ENCODE results near the gene PAX7.

PAX7 gene

DNA sequence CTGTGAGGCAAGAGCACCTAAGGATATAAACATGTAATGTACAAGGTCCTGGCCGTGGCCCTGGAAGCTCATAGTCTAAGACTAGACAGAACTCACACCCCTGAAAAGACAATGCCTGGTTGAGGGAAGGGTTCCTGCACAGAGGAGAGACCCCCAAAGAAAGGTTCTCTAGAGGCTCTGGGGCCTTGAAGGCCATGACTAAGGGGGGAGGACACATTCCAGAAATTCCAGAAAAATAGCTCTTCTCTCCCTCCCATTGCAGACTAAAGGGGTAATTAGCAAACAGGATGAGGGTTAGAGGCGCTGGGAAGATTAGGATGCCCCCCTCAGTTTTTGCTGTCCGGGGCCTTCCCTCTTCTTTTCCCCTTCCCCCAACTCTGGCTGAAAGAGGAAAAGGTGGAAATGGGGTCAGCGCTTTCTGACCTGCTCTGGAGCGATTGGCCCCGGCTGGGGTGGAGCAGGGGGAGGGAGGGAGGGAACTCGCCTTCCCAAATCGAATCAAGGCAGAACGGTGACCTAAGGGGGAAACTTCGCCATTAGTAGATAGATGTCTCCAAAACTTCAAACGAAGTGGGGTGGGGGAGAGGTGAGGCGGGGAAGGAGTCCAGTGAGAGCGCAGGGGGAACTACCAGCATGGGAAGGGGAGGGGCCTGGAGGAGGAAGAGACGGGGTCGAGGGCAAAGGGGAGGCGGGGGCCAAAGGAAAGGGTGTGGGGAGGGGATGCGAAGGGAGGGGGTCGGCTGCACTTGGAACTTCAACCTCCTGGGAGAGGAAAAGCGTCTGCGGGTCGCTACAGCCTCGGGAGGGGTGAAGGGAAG lies 11.8 kb downstream of the PAX7 start:
- FAIRE-seq = no peak

DNA sequence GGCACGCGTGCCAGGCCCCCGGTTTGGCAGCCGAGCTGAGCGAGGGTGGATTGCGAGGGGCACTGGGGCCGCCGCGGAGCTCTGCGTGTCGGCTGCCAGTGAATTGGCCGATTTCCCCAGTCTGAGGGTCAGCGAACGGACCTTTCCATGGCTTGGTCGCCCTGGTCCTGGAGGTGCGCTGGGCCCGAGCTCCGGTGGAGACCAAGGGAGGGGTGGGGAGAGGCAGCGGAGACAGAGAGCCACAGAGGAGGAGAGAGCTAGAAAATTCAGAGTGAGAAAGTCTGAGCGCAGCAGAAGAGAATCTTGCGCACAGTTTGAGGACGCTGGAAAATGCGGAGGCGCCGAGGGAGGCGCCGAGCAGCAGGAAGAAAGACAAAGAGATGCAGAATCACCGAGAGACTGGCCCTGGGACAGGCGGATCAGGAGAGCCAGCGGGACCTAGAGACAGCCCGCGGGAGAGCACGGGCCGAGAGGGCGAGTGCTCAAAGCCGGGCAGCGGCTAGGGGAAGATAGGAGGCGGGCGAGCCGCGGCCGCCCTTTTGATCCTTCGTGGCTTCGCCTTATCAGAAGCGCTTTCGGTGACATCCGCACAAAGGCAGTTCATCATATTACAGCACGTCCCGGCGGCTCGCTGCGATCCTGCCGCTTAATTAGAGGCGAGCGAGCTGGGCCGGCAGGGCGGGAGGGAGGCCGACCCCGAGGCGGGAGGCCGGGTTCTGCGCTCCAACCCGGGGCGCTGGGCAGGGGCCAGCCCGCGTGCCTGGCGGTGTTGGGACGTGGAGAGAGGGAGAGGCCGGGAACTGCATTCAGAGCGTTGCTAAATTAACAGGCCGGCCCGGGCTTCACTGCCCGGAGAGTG lies 12.7 kb downstream of the PAX7 start:
- no peak for FAIRE-seq

DNA sequence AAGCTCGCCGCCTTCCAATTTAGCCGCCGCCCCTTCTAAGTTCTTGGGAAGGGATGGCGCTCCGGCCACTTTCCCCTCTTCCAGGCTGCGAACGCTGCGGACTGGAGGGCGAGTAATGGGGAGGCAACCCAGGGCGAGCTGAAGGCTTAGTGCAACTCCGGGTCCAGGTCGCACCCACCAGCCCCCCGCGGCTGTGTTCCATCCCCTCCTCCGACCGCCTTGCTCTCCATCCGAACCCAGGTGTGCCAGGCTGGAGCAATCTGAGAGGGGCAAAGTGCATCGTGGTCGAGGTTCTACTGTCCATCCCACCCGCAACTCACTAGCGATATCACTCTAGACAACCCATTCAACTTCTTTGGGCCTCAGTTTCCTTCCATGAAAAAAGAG lies 13.4 kb downstream of the PAX7 start:
- no peak for FAIRE-seq

DNA sequence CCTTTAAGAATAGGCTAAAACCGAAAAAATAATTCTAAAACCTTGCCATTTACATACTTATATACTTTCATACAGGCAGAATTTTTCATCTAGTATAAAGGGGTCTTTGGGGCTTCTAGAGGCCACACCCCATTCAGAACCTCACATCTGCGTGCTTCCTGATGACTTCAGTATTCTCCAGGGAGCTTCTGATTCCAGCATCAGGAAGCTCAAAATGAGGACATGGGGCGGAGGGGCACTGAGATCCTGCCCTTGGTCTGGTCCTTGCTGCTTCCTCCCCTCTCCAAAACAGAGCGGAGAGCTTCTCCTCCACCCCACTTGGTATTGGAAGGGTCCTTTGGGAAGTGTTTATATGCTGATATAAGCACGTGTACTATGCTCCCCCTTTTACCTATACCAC lies 13.8 kb downstream of the PAX7 start:
- no peak for FAIRE-seq

DNA sequence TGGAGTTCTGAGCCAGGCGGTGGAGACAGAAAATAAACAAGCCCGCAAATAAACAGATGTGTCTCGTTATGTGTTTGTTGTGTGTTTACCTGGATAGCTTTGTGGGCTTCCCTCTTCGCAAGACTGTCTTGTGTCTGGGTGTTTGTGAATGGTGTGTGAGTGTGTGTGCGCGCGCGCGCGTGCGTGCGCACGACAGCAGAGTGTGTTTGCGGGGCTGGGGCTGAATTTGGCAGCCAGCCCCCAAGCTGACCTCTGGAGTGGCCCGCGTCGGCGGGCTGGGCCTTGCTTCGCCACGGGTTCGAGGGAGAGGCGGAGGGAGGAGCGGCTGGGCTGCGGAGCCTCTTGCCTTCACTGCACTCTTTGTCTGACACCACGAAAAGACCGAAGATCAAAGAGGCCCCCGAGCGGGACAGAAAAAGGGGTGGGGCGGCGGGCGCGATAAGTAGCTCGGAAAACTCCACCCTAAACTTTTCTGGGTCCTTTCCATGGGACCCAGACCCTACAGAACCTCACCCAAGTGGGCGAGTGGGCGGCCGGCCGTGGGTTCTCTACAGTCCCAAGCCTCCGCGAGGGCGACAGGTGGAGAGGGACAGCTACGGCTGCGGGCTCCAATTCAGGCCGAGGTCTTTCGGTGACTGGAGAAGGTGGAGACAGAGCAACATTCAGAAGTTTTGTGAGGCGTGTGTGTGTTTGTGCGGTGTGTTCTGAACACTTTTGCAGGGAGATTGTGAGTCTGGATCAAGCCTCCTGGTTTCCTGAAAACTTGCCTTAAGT lies 14.5 kb downstream of the PAX7 start:
- FAIRE-seq = no peak

DNA sequence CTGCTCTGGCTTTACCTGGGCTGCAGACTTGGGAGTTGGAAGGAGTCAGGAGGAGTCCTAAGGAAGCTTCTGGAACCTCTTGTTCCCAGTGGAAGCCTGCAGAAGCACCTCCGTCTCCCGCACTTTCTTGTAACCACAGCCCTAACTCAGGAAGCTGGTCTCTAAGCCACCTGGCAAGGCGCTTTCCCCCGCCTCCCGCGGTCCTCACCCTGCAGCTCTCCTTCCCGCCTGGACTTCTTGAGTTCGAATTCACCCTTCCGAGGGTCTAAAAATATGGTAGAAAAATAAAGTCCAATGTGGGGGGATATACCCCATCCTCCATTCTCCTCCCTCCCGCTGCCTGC lies 15.1 kb downstream of the PAX7 start:
- no peak for FAIRE-seq

DNA sequence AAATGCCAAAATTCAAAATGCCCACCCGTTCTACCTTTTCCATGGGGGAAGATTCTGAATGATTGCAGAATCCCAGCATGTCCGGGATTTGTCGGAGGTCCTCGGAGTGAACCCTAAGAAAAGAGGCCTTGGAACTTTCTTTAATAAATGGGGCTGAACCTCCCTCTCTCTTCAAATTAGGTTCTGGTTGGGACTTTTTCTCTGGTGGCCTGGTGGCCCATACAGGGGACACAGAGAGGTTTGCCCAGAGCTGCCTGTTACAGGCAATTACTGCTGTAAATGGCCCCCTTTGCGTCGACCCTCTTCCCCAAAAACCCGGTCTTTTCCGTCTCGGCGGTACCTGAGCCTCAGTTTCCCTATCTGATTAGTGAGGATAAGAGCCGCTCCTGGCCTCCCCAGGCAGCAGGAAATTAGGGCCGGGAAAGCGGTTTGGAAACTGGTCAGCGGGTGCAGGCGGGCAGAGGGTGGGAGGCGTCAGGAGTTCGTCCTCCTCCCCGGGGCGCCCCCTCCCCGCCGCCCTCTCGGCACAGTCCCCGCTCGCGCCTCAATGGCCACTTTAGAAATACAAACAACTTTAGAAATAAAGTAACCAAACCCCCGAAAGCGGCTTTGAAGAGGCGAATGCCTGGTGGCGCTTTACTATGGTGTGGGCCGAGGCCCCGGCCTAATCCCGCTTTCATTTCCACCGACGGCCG lies 15.6 kb downstream of the PAX7 start:
- FAIRE-seq = no peak

DNA sequence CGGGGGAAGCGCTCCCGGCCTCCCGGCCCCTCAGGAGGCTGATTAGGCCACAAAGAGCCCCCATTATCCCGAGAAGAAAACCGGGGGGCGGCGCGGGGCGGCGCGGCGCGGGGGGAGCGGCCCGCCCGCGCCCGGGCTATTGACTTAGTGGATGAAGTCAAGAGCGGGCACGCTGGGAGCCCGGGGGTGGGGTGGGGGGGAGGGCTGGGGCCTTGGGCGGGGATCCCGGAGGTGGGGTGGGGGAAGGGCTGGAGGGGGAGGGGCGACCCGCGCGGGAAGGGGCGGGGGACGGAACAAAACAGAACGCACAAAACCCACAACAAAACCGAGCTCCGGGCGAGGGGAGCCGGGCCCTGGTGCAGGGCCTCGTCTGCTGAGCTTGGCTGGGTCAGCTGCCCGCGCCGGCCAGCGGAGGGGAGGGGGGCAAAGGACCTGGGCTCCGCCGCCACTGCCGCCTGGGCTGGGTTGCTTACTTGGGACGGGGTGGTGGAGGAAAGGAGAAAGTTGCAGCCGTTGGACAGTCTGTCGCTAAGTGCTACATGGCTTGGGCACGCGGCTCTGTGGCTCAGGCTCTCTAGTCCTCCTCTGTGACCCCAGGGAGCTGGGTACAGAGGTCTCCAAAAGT lies 16.3 kb downstream of the PAX7 start:
- FAIRE-seq = no peak

DNA sequence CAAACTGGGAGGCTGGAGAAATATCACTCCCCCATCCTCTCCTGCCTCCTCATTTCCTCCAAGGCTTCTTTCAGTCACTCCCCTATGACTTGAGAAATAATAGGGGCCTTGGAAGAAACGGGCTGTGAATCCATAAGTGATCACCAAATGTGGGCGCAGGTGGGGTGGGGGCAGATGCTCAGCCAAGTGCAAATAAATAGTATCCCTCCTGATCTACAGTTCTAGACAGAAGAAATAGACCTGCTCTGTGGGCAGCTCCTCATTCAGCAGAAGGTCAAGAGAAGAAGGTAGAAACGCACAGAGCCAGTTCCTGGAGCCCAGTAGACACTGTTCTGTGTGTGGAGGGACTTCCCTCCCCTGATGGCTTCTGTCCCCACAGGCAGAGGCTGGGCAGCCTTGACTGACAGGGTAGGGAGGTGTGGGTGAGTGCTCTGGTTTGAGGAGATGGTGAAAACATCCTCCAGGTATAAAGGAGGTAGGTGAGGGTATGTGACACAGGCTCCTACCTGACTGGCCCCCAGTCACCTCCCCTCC lies 17.1 kb downstream of the PAX7 start:
- no peak for FAIRE-seq

DNA sequence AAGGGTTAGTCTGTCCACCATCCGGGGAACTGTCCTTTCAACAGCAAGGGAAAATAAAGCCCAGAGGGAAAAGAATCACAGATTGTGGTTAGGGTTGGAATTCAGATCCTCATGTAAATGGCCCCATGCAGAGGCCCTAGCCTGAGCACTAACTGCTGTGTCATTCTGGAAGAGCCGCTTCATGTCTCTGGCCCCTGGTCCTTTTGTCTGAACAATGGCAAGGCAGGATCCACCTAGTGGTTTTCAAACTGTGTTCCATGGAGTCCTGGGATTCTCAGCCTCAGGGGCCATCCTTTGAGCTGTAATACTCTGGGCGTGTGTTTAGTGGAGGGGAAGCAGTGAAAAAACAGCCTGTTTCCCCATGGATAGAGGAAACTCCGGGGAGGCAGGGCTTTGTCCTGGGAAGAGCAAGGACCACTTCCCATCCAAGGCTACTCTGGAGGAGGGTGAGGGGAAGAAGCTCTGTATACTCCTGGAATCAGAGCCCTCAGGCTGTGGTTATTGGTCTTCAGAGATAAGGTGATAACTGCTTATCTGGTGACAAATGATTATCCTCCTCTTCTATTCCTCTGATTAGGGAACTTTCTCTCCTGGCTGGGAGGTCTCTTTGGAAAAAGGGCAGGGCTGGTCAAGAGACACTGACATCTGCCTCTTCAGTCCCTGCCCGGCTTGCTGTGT lies 19.2 kb downstream of the PAX7 start:
- no peak for FAIRE-seq

DNA sequence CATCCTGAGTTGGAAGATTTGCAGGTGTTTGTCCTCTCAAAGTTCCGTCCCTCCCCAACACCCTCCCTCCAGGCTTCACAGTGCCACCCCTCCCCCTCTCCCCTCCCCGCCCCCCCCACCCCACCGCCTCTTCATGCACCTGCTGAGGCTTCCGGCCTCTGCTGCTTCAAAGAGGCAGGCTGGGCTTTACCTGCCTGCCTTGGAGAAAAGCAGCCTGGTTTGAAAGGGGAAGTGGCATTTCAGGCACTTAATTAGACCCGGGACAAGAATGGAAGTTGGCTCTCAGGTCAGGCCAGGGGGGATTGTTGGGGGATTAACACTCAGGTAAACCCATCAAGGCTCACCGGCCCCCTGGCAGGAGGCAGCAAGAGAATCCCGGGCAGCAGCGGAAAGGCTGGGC lies 21.1 kb downstream of the PAX7 start:
- no peak for FAIRE-seq

DNA sequence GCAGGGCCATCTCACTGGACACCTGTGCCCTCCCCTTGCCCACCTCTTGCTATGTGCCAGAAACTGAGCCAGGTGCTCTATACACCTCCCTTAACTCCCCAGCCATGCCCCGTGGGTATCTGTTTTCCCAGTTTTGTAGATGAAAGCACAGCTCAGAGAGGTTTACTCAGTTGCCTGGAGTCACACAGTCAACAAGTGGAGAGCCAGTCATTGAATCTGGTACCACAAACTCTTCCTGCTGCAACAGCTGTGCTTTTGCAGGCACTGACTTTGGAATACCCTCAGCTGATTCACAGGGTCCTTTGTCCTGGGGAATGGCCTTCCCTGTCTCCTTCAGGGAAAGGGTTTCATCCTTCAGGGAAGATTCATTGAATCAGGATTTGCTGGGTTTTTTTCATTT lies 22.1 kb downstream of the PAX7 start:
- no peak for FAIRE-seq

DNA sequence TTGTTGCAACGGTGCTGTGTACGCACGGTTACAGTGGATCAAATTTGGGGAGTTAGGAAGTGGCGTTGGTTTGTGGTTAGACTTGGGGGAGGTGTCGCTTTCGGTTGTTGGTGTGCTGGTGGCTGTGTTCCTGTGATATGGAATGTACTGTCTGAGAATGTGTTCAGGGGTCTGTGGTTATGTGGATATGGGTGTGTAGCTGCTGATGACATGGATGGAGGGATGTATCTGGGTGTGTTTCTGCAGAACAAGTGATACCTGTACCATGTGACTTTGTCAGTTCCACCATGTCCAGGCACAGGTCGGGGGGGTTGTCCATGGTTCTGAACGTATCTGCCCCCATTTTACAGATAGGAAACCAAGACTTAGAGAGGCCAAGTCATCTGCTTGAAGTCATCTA lies 22.7 kb downstream of the PAX7 start:
- FAIRE-seq = no peak

DNA sequence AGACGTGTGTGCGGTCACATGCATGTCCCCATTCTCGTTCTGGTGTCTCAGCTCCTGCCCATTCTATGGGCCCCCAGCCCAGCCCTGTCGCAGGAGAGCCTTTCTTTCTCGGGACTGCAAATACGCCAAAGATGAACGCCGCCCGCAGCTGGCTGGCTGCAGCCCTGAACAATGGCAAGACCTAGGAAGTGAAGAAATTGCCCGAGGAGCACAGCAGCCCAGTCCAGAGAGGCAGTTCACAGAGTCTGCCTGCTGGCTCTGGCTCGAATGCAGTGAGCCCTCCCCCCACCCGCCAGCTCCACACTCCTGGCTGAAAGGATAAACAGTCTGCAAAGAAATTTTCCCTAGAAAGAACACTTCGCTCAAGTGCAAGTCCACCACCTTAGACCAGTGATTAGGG lies 23.3 kb downstream of the PAX7 start:
- FAIRE-seq = no peak

DNA sequence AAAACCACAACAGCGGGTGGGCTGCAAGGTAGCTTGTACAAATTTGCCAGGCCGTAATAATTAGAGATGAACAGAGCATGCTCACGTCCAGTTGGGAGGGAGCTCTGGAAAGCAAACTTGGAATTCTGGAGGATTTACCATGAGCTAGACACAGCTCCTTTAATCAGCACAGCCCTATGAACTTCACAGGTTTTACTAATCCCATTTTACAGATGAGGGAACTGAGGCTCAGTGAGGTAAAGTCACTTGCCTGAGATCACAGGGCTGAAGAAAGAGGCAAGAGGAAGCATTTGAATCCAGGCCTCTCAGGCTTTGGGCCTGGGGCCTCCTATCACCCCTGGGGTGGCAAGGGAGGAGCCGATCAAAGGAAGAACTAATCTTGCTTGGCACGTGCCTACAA lies 24.0 kb downstream of the PAX7 start:
- FAIRE-seq = no peak

DNA sequence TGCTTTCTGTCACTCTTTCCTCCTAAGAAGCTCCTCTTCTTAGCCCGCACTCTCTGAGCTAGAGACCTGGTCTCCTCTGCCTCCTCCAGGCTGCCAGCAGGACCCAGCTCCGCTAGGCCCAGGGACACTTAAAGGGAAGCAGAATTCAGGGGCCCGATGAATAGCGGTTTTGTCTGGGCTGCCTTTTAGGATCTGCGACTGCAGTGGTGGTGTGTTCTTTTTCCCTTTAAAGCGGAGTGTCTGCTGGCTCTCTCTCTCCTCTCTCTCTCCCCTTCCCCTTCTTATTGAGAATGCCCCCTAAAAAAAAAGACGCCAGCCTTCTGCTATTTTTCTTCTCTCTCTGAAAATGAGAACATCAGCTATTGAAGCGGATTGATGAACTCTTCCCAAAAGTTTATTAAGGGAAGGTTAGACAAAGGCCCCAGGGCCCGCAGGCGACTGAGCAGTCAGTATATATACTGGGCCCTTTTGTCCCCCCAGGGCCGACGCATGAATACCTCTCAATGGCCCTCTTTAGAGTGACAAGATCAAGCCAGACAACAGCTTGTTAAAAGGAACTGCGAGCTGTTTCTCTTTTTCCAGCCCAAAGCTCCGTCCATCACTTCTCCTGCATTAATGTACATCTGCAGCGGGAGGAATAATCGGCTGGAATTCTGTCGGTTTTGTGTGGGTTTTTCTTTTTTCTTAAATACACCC lies 27.0 kb downstream of the PAX7 start:
- FAIRE-seq = no peak

DNA sequence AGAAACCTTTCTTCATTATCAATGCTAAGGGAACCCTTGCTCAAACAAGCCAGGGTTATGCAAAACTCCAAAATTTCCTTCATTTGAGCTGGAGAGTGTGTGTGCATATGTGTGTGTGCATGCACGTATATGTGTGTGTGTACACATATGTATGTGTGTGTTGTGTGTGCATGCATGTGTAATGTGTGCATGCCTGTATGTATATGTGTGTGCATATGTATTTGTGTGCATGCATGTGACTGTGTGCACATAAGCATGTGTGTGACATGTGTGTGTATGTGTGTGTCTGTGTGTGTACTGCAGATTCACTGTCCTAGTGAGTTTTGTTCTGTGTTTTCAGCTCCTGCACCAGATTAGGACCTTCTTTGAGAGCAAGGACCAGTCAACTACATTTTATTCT lies 28.2 kb downstream of the PAX7 start:
- no peak for FAIRE-seq

DNA sequence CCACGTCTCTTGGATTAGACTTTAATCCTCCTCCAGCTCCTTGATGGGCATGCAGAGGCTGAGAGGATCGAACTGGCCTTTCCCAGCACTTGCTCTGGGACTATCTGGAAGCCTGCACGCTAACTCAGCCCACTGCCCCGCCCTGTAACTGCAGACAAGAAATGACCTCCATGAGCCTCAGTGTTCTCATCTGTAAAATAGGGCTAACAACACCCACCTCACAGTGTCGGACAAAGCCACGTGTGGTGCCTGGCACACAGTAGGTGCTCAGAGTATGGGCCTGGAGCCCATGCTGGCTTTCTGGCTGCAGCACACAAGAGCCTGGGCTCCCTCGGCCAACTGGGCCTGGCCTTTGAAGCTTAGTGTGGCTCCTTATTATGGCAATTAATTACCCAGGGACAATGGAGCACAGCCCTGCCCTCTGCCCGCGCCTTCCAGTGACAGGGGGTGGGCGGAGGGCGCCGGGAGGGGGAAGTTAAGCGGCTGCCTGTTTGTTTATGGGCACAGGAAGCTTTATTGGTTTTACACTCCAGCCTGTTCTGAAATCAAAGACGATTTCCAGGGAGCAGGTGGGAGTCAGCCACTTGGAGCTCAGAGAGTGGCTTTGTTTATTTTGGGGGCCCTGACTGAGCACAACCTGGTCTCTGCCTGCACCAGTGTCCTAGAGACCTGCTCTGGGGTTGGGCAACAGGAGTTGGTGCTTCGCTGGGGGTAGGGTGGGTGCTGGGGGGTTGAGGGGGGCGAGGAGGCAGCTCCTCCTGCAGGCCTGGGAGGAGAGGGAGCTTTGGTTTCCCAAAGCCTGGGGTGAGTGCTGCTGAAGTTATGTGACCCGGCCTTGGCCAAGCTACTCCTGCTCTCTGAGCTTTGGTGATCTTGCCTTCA lies 31.0 kb downstream of the PAX7 start:
- FAIRE-seq = no peak

DNA sequence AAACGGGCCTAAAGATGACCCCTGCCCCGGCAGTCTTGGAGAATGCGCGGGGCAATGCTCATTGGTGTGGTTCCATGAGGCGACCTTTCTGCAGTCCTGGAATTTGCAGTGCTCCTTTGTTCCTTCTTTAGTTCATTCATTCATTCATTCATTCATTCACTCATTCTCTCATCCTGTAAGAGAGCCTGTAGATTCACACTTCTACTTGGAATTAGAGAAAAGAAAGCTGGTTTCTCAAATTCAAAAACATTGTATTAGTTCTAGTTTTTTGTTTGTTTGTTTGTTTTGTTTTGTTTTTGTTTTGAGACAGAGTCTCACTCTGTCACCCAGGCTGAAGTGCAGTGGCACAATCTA lies 31.6 kb downstream of the PAX7 start:
- FAIRE-seq = no peak

DNA sequence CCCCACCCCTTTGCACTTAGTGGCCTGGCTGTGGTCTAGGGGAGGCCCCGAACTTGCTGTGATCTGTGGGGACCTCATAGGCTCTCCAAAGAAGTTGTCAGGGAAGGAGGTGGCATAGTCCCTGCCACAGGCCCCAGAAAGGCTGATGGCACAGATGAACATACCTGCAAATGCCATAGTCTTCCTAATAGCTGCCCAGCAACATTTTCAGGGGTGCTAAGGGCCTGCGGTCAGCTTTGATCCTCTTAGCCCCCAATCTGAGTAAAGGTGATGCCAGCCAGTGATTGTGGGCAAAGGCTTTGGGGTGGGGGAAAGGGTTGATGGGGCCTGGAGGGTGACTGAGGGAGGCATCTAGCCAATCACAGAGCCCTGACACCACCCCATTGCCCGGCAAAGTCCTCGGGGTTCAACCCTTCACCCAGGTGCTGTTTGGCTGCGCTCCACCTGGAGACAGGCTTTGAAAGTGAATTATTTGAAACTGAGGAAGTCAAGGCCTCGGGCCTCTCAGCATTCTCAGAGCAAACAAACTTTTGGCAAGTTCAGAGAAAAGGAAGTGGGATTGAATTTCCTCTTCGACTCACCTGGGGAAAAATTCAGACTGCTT lies 35.8 kb downstream of the PAX7 start:
- FAIRE-seq = no peak

Data from G401.6 (cell line).